ENCODE data around the gene AIF1L. TPM values are rescaled to one million over a fixed set of nuclear protein-coding genes. Genes with fewer than 3 reads are reported as not detected.

The AIF1L gene
- total RNA-seq, 3 donors from 2014 or later: 1.4 to 5.6 (median 5.0) TPM

DNA sequence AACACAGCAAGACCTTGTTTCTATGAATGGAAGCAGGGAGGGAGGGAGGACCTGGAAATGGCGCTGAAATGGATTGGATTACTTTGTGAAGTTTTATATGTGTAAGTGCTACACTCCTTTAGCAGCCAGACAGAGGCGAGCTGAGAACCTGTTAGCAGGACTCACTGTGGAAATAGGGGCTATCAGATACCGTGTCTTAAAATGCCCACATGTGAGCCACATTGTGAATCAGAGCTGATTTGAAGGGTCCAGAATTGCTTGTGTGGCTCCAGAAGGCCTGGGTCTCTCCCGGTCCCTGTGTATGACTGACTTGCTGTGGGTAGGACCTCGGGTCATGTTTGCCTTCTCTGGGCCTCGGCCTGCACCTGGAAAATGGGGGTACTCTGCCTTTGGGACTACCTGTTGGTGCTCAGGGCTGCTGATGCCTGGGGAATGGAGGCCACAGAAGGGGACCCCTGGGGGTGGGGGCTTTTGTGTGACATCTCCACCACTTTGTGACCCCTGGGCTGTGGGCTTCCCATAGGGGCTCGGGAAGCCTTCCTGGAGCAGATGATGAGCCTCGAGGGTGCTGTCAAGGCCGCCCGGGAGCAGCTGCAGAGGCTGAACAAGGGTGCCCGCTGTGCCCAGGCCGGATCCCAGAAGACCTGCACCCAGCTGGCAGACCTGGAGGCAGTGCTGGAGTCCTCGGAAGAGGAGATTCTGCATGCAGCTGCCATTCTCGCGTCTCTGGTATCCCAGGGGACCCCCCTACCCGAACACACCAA lies 24.0 kb upstream of the AIF1L start:
- intact Hi-C loops (cut with DNase I, micrococcal nuclease): no loop called here
- no peak overlapping the region for H3K4me3 ChIP-seq
- H3K4me1 ChIP-seq (ENCODE audit: low read depth): no peaks in the 10 kb centered on the region
- no peaks in the 10 kb centered on the region for H3K9me3 ChIP-seq
- ATAC-seq (no peak), DNase-seq (no peak)
- TF ChIP-seq, protein P1, sequence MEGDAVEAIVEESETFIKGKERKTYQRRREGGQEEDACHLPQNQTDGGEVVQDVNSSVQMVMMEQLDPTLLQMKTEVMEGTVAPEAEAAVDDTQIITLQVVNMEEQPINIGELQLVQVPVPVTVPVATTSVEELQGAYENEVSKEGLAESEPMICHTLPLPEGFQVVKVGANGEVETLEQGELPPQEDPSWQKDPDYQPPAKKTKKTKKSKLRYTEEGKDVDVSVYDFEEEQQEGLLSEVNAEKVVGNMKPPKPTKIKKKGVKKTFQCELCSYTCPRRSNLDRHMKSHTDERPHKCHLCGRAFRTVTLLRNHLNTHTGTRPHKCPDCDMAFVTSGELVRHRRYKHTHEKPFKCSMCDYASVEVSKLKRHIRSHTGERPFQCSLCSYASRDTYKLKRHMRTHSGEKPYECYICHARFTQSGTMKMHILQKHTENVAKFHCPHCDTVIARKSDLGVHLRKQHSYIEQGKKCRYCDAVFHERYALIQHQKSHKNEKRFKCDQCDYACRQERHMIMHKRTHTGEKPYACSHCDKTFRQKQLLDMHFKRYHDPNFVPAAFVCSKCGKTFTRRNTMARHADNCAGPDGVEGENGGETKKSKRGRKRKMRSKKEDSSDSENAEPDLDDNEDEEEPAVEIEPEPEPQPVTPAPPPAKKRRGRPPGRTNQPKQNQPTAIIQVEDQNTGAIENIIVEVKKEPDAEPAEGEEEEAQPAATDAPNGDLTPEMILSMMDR (IDR thresholded peaks at IDR 0.05): no peak
- no peaks in the 10 kb centered on the region for H3K36me3 ChIP-seq (ENCODE audit: low read depth)

DNA sequence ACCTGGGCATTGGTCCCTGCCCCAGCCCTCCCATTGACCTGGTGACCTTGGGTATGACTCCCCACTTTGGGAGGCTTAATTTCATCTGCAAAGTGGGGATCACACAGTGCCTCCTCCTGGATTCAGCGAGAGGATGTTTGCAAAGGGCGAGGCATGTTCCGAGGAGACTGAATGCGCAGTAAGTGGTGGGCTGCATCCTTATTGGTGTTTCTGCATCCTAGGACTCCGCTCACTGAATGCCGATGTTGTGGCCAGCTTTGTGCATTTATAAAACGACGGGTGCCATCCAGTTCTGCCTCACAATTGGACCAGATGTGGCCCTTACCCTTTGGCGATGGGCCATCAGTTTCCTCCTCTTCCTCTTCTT lies 23.5 kb upstream of the AIF1L start:
- ATAC-seq (no peak), DNase-seq (no peak)
- TF ChIP-seq, protein P1 (IDR thresholded peaks at IDR 0.05): no peak
- Histone ChIP-seq H3K4me3 (no peak overlapping the region), H3K4me1 (ENCODE audit: low read depth) (no peaks in the 10 kb centered on the region), H3K36me3 (ENCODE audit: low read depth) (no peaks in the 10 kb centered on the region), H3K9me3 (no peaks in the 10 kb centered on the region)
- intact Hi-C loops (cut with DNase I, micrococcal nuclease): no loop called here

DNA sequence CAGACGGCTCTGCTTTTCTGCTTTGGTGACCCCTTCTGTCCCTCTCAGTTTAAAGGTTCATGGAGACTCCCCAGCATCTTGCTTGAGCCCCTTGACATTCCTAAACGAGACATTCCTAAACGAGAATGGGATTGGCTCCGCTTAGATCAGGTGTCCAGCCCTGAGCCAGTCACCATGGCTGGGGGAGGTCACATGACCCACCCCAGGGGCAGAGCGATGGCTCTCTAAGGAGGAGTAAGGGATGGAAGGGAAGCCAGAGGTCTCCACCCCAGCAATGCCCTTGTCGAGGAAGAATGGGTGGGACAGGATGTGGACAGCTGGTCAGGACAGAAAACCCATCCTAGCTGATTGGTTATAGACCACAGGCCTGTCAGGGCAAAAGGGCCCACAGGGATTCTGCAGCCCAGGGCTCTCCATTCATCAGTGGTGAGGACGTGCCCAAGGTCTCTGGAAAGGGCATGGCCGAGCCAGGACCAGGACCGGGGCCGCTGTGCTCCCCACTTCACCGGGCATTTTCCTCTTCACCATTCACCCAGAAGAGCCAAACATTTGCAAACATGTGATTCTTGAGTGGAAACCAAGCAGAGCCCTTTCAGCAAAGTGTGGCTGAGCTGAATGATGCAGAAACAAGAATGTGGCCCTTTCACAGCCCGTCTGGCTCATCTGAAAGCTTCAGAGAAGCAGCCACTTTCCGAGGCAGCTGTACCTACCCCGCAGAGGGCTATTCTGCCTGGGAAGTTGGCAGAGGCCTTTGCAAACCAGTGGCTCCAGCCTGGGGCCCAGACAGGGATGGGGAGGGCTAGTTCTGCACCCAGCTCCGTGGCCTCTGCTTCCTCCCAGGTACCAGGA lies 19.8 kb upstream of the AIF1L start:
- Histone ChIP-seq H3K4me1 (ENCODE audit: low read depth) (no peaks in the 10 kb centered on the region), H3K4me3 (no peak overlapping the region), H3K9me3 (no peaks in the 10 kb centered on the region), H3K36me3 (ENCODE audit: low read depth) (no peaks in the 10 kb centered on the region)
- no peak for DNase-seq
- TF ChIP-seq, protein P1 (IDR thresholded peaks at IDR 0.05): no peak
- intact Hi-C loops (cut with DNase I, micrococcal nuclease): no loop called here
- no peak for ATAC-seq

GRCh38 chr9:131078427-131079366 lies 17.6 kb upstream of the AIF1L start:
- TF ChIP-seq, protein P1 (IDR thresholded peaks at IDR 0.05): no peak
- no peaks in the 10 kb centered on the region for H3K9me3 ChIP-seq
- H3K4me3 ChIP-seq: no peak overlapping the region
- no peaks in the 10 kb centered on the region for H3K36me3 ChIP-seq (ENCODE audit: low read depth)
- DNase-seq: no peak
- H3K4me1 ChIP-seq (ENCODE audit: low read depth): no peaks in the 10 kb centered on the region
- ATAC-seq: no peak
- intact Hi-C loops (cut with DNase I, micrococcal nuclease): no loop called here

DNA sequence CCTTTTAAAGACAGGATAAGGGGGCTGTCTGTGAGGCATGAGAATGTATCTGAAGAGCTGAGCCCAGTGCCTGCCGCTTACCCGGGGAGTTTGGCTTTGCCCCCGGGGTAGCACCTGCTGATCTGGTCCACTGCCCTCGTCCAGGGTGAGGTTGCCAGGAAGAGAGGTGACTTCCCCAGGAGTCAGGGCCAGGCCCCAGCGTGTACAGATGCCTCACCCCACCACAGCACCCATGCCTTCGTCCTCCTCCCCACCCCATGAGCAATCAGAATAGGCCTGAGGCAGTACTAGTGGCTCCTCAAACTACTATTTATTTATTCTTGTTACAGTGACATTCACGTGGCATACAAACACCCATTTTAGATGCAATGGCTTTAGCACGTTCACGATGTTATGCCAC lies 15.7 kb upstream of the AIF1L start:
- Histone ChIP-seq H3K9me3 (no peaks in the 10 kb centered on the region), H3K36me3 (ENCODE audit: low read depth) (no peaks in the 10 kb centered on the region), H3K4me1 (ENCODE audit: low read depth) (no peaks in the 10 kb centered on the region), H3K4me3 (no peak overlapping the region)
- no peak for DNase-seq
- intact Hi-C loops (cut with DNase I, micrococcal nuclease): no loop called here
- TF ChIP-seq, protein P1 (IDR thresholded peaks at IDR 0.05): no peak
- no peak for ATAC-seq
